ENCODE measurements around the gene EPB41L1. TPM values are rescaled to one million over a fixed set of nuclear protein-coding genes. Genes with fewer than 3 reads are reported as not detected.

EPB41L1 gene
- total RNA-seq, 1 experiment from 2014 or later, result 42.1 TPM

GRCh38 chr20:36215778-36216177 is 61.2 kb downstream of the EPB41L1 start (continued):
- TF ChIP-seq ZNF274 (IDR thresholded peaks at IDR 0.05; ENCODE audit: low read depth, low read length) (no peak), CEBPB (IDR thresholded peaks at IDR 0.05; ENCODE audit: low read depth) (no peak), POLR2AphosphoS5 (IDR thresholded peaks at IDR 0.05; ENCODE audit: low read depth, low read length) (no peak), SRF (IDR thresholded peaks at IDR 0.05; ENCODE audit: low read depth) (no peak), ZFX (IDR thresholded peaks at IDR 0.05) (no peak)

GRCh38 chr20:36216314-36217025 is 61.9 kb downstream of the EPB41L1 start:
- ATAC-seq (no peak), DNase-seq (ENCODE audit: low read depth, low spot score) (no peak)
- ChIA-PET POLR2A (no interaction called here), CTCF (interaction anchor here (0.9 to 2.2 kb wide), 4 partner anchors 14 to 223 kb away, joined by 3 to 8 read pairs (median 6); no protein-coding TSS in a partner anchor), RAD21 (ENCODE audit: low non-redundant PET in 1 of 2, low total read pairs in 2 of 2, uncharacterized antibody in 2 of 2, unreplicated experiment in 2 of 2) (interaction anchor here in 1 of 2 experiments (1.2 kb wide), 1 partner anchor 223 kb away, joined by 3 read pairs; no protein-coding TSS in a partner anchor)
- H3K9me3 ChIP-seq (ENCODE audit: control insufficient read depth in 1 of 2, insufficient read depth in 1 of 2, low read depth in 1 of 2, low read length in 2 of 2), result no peaks in the 10 kb centered on the region
- intact Hi-C loops (cut with micrococcal nuclease), result loop anchor here (10.0 kb wide), 1 partner anchor 698 kb away; no protein-coding TSS in a partner anchor
- TF ChIP-seq SP1 (IDR thresholded peaks at IDR 0.05; ENCODE audit: low read depth), result no peak
- no peak for TF ChIP-seq ZNF274 (IDR thresholded peaks at IDR 0.05; ENCODE audit: low read depth, low read length)
- TF ChIP-seq TCF7L2 (IDR thresholded peaks at IDR 0.05; ENCODE audit: borderline replicate concordance, extremely low read depth, insufficient read depth, insufficient read length), result no peak
- TF ChIP-seq, protein P1, sequence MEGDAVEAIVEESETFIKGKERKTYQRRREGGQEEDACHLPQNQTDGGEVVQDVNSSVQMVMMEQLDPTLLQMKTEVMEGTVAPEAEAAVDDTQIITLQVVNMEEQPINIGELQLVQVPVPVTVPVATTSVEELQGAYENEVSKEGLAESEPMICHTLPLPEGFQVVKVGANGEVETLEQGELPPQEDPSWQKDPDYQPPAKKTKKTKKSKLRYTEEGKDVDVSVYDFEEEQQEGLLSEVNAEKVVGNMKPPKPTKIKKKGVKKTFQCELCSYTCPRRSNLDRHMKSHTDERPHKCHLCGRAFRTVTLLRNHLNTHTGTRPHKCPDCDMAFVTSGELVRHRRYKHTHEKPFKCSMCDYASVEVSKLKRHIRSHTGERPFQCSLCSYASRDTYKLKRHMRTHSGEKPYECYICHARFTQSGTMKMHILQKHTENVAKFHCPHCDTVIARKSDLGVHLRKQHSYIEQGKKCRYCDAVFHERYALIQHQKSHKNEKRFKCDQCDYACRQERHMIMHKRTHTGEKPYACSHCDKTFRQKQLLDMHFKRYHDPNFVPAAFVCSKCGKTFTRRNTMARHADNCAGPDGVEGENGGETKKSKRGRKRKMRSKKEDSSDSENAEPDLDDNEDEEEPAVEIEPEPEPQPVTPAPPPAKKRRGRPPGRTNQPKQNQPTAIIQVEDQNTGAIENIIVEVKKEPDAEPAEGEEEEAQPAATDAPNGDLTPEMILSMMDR (IDR thresholded peaks at IDR 0.05 in 2 of 3, conservative IDR thresholded peaks at IDR 0.05 in 1 of 3; ENCODE audit: borderline replicate concordance in 1 of 3, insufficient read depth in 1 of 3, low read depth in 2 of 3, low read length in 2 of 3), result no peak
- no peak for TF ChIP-seq SRF (IDR thresholded peaks at IDR 0.05; ENCODE audit: low read depth)
- TF ChIP-seq EGR1 (IDR thresholded peaks at IDR 0.05; ENCODE audit: low read depth), result no peak
- no peak for TF ChIP-seq POLR2AphosphoS5 (IDR thresholded peaks at IDR 0.05; ENCODE audit: low read depth, low read length)
- TF ChIP-seq ZFX (IDR thresholded peaks at IDR 0.05), result no peak
- no peak for TF ChIP-seq EZH2 (IDR thresholded peaks at IDR 0.05)
- TF ChIP-seq FOSL1 (IDR thresholded peaks at IDR 0.05; ENCODE audit: low read depth), result no peak
- TF ChIP-seq CBX3 (IDR thresholded peaks at IDR 0.05; ENCODE audit: low read depth), result no peak
- TF ChIP-seq EZH2phosphoT487 (IDR thresholded peaks at IDR 0.05; ENCODE audit: borderline replicate concordance), result no peak
- TF ChIP-seq MAX (IDR thresholded peaks at IDR 0.05), result no peak
- TF ChIP-seq POLR2A (IDR thresholded peaks at IDR 0.05; ENCODE audit: borderline replicate concordance, extremely low read depth, insufficient read depth, insufficient read length), result no peak
- H3K27ac ChIP-seq (ENCODE audit: low read depth, low read length), result no peak overlapping the region
- peaks cover 3 to 5% of the 10 kb centered on the region in 2 experiments; a peak in 2 of 4 replicates for H3K4me1 ChIP-seq (ENCODE audit: control insufficient read depth in 1 of 2, insufficient read depth in 2 of 2, low read length in 2 of 2)
- no peak overlapping the region for H3K4me2 ChIP-seq (ENCODE audit: low read length)
- BruUV-seq (replicated peaks), result no TSS peak
- H3K4me3 ChIP-seq (replicated peaks in 1 of 2; ENCODE audit: low read depth in 1 of 2, low read length in 2 of 2), result no peak overlapping the region
- H3K27me3 ChIP-seq (ENCODE audit: insufficient read depth, low read length), result no peaks in the 10 kb centered on the region
- no peaks in the 10 kb centered on the region for H4K20me1 ChIP-seq (ENCODE audit: insufficient read depth)
- H3K36me3 ChIP-seq (ENCODE audit: control insufficient read depth in 1 of 2, insufficient read depth in 2 of 2, low read length in 2 of 2), result peaks cover 0 to 2% of the 10 kb centered on the region in 2 experiments; a peak in 1 of 4 replicates
- H2AFZ ChIP-seq (ENCODE audit: low read depth, low read length, poor library complexity, severe bottlenecking), result no peak overlapping the region
- H3K9ac ChIP-seq (ENCODE audit: low read length), result no peak overlapping the region
- H3K9me2 ChIP-seq (ENCODE audit: insufficient read depth), result no peaks in the 10 kb centered on the region
- H3K79me2 ChIP-seq (ENCODE audit: insufficient read depth, low read length), result no peaks in the 10 kb centered on the region
